Neuron (in vitro differentiated cells): Measurements from ENCODE around the gene COL23A1.
A peak's percentile ranks its signal among the peaks of the same experiment; 100 is the strongest.
"Not testable (repeated sequence)": the region's sequence is repeated elsewhere in the genome, so short reads cannot be mapped to it uniquely, and the experiment has no call there.

Source experiments
- H2AFZ ChIP-seq: one replicate; pipeline ENCODE4 v1.6.1; 2013; ENCODE audit warnings: low read depth, mild to moderate bottlenecking, inconsistent platforms, low read length, moderate library complexity
- H3K27me3 ChIP-seq: one replicate; pipeline ENCODE4 v1.6.1; 2013; ENCODE audit warnings: low read length; ENCODE audit not compliant: insufficient read depth
- H3K36me3 ChIP-seq: one replicate; pipeline ENCODE4 v1.6.1; 2013; ENCODE audit warnings: low read length; ENCODE audit not compliant: insufficient read depth
- H3K4me1 ChIP-seq: one replicate; pipeline ENCODE4 v1.6.1; 2013; ENCODE audit warnings: low read length; ENCODE audit not compliant: insufficient read depth
- H3K4me3 ChIP-seq: 2 replicates; pipeline ENCODE4 v1.5.1; 2013; ENCODE audit warnings: mild to moderate bottlenecking, low read length, moderate library complexity
- H3K9me3 ChIP-seq: one replicate; pipeline ENCODE4 v1.6.1; 2013; ENCODE audit warnings: low read length

Gene COL23A1

DNA sequence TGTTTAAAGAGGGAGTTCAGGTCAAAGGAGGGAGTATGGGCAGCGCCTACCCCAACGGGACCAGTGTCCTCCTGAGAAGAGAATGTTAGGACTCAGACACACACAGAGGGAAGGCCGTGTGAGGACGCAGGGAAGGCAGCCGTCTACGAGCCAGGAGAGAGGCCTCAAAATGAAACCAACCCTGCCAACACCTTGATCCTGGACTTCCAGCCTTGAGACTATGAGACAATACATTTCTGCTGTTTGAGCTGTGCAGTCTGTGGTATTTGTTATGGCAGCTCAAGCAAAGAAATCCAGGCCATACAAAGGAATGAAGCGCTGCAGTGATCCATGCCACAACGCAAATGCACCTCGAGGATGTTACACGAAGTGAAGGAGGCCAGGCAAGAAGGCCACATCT, 97.9 kb downstream of the COL23A1 start:
- Histone ChIP-seq H3K9me3 (no peaks in the 10 kb centered on the region), H3K36me3 (no peaks in the 10 kb centered on the region), H3K4me1 (peaks cover 5% of the 10 kb centered on the region), H3K4me3 (no peak overlapping the region), H3K27me3 (no peaks in the 10 kb centered on the region), H2AFZ (no peak overlapping the region)

DNA sequence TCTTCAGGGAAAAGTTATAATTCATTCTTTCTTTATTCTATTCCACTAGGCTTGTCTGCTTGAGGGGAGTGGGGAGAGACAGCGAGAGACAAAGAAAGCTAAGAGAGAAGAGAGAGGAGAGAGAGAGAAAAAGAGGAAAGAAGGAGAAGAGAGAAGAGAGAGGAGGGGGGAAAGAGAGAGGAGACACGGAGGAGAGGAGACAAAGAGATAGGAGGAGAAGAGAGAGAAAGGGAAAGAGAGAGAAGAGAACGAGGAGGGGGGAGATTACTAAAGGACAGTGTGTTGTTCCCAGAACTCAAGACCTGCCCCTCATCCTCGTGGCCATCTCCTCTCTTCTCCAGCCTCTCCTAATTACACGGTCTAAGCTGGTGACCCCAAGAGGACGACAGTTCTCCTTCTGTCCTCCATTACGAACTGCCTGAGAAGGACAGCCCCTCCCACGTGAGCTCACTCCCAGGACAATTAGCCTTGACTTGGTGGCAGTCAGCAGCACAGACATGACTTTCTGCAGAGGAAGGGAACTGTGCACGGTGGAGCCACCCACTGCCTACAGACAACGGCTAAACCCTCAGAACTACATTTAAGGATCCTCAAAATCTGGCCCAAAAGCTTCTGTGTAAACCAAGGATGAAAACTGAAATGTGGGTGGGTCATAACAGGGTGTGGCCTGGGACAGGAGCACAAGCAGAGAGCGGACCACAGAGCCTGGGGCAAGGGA, 99.1 kb downstream of the COL23A1 start:
- no peaks in the 10 kb centered on the region for H3K9me3 ChIP-seq
- no peak overlapping the region for H3K4me3 ChIP-seq
- H2AFZ ChIP-seq, result no peak overlapping the region
- peaks cover 5% of the 10 kb centered on the region for H3K4me1 ChIP-seq
- no peaks in the 10 kb centered on the region for H3K36me3 ChIP-seq
- H3K27me3 ChIP-seq, result no peaks in the 10 kb centered on the region

DNA sequence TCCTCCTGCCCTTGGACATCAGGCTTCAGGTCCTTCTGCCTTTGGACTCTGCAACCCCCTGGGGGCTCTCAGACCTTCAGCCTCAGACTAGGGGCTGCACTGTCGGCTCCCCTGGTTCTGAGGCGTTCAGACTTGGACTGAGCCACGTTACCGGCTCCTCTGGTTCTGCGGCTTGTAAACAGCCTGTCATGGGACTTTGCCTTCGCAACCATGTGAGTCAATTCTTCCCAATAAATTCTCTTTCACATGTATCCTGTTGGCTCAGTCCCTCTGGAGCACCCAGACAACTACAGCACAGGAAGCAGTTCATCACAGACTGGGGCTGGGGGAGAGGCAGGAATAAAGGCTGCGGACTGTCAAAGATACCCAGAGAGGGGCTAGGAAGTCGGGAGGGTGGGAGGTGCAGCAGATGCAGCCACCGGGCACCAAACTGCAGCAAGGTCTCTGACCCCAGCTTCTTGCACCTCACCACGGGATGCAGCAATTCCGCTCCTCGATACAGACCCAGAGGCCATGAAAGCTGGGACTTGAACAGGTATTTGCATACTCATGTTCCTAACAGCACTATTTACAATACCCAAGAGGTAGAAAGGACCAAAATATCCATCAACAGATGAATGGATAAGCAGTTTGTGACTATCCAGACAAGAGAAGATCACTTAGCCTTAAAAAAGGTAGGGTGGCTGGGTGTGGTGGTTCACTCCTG, 100.8 kb downstream of the COL23A1 start:
- Histone ChIP-seq H3K4me3 (no peak overlapping the region), H3K36me3 (no peaks in the 10 kb centered on the region), H3K9me3 (no peaks in the 10 kb centered on the region), H2AFZ (no peak overlapping the region), H3K27me3 (no peaks in the 10 kb centered on the region), H3K4me1 (peaks cover 5% of the 10 kb centered on the region)

DNA sequence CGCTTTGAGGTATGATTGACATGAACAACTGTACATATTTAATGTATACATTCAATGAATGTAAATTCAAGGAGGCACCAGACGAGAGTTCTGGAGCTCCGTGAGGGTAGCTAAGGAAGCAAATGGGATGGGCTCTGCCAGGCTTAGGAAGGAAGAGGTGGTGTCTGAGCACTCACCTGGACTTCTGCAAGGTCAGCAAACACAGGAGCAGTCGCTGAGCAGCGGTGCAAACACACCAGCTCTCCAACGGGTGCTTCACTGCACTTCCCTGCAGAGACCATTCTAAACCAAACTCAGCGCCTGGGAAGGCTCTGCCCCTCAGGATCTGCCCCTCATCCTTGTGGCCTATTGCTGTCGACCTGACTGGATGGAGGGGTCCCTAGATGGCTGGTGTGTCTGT, 101.5 kb downstream of the COL23A1 start:
- H3K36me3 ChIP-seq, result no peaks in the 10 kb centered on the region
- no peaks in the 10 kb centered on the region for H3K27me3 ChIP-seq
- no peak overlapping the region for H3K4me3 ChIP-seq
- H2AFZ ChIP-seq, result no peak overlapping the region
- peaks cover 5% of the 10 kb centered on the region for H3K4me1 ChIP-seq
- no peaks in the 10 kb centered on the region for H3K9me3 ChIP-seq

DNA sequence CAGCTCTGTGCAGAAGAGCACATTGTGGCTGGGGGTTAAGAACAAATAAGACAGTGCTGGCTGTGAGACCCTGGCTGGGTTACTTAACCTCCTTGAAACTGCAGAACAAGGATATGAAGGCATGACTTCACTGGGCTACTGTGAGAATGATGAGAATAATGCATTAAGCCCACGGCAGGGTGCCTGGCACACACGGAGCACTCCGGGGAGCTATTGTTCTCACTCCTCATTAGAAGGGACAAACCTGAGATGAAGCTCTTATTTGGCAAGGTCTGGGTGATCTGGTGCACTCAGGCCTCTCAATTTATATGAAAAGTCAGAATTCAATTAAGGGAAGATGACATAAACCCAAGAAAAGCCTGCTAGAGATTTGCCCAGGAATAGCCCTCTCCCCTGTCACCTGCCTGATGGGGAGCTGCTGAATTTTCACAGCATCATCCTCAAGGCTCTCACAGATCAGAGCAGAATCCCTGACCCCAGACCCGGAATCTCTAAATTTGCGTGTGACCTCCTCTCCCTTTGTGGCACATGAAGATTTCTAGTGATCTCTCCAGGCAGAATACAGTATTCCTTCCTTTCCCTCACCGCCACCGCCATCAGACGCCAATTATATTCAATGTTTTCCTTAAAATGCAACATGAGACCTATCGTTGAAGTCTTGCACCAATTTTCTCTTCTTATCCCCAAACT, 102.1 kb downstream of the COL23A1 start:
- Histone ChIP-seq H3K9me3 (no peaks in the 10 kb centered on the region), H3K36me3 (no peaks in the 10 kb centered on the region), H3K4me3 (no peak overlapping the region), H3K27me3 (no peaks in the 10 kb centered on the region), H2AFZ (no peak overlapping the region), H3K4me1 (peaks cover 5% of the 10 kb centered on the region)

DNA sequence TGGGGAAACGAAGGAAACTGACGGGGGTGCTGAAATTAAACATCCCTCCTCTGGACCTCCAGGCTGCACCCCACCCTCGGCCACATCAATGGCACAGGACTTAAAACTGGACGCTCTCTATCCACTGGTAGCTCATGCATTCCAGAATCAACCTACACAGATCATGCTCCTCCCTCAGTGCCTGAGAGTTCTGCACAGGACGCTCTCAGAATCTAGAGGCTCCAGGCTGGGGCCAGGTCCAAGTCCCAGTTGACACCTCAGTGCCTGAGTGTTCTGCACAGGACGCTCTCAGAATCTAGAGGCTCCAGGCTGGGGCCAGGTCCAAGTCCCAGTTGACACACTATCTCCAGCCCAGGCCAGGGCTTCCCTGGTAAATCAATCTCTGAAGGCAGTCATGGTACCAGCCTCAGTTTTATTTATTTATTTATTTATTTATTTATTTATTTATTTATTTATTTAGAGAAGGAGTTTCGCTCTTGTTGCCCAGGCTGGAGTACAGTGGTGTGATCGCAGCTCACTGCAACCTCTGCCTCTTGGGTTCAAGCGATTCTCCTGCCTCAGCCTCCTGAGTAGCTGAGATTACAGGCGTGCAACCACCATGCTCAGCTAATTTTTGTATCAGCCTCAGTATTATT, 103.2 kb downstream of the COL23A1 start:
- not testable (repeated sequence) for H3K27me3 ChIP-seq, H3K36me3 ChIP-seq, H3K9me3 ChIP-seq, H3K4me3 ChIP-seq, H3K4me1 ChIP-seq, H2AFZ ChIP-seq

DNA sequence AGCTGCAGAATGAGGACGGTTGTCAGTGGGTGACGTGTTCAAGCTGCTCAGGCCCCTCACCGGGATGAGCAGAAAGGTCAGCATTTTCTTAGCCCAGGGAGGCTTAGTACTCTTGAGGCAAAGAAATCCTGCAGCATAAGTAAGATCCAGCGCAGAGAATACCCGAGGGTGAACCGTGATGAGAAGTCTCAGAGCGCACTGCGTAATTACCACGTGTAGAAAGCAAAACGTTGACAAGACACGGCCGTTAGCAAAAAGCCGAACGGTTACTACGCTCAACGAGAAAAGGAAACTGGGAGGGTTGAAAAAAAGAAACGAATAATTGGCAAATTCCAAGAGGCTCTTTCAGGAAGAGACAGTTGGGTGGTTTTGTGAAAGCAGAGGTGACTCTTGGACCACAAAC, 104.0 kb downstream of the COL23A1 start:
- H3K36me3 ChIP-seq, result no peaks in the 10 kb centered on the region
- no peaks in the 10 kb centered on the region for H3K9me3 ChIP-seq
- no peak overlapping the region for H3K4me3 ChIP-seq
- no peaks in the 10 kb centered on the region for H3K27me3 ChIP-seq
- H2AFZ ChIP-seq, result no peak overlapping the region
- H3K4me1 ChIP-seq, result peaks cover 5% of the 10 kb centered on the region

DNA sequence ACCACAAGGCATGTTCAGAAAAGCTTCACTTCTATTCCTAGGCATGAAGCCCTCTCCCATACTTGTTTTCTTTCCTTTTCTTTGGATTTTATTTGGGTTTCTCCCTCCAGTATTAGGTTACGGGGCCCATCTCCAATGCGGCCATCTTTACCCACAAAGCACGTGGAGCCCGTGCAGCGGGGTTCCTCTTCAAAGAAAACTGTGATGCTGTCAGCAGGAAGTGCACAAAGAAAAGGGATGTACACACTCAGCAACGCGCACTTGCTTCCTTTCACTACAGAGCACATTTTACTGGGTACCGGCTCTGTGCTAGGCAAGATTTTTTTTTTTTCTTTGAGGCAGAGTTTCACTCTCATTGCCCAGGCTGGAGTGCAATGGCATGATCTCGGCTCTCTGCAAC, 106.6 kb downstream of the COL23A1 start:
- no peaks in the 10 kb centered on the region for H3K36me3 ChIP-seq
- H3K27me3 ChIP-seq, result no peaks in the 10 kb centered on the region
- peaks cover 5% of the 10 kb centered on the region for H3K4me1 ChIP-seq
- H2AFZ ChIP-seq, result peak overlapping the region; percentile 43
- no peaks in the 10 kb centered on the region for H3K9me3 ChIP-seq
- H3K4me3 ChIP-seq, result no peak overlapping the region

DNA sequence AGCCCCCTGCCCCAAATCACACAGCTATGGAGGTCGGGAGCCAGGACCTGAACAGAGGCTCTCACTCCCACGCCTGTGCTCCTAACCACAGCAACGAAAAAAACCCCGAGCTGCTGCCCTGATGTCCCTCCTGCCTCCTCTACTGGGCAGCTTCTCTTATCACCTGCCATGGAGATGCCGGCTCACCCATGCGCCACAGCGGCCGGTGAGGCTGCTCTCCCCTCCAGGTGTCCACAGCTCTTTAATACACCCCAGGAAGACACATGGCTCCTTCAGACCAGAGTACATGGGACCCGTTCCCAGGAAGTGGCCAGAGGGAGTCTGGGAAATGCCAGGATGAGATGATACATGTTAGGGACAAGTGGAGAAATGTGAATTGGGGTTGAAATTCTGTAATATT, 110.9 kb downstream of the COL23A1 start:
- H3K27me3 ChIP-seq, result no peaks in the 10 kb centered on the region
- H3K4me3 ChIP-seq, result no peak overlapping the region
- no peak overlapping the region for H2AFZ ChIP-seq
- H3K36me3 ChIP-seq, result no peaks in the 10 kb centered on the region
- no peaks in the 10 kb centered on the region for H3K4me1 ChIP-seq
- peaks cover 2% of the 10 kb centered on the region for H3K9me3 ChIP-seq

DNA sequence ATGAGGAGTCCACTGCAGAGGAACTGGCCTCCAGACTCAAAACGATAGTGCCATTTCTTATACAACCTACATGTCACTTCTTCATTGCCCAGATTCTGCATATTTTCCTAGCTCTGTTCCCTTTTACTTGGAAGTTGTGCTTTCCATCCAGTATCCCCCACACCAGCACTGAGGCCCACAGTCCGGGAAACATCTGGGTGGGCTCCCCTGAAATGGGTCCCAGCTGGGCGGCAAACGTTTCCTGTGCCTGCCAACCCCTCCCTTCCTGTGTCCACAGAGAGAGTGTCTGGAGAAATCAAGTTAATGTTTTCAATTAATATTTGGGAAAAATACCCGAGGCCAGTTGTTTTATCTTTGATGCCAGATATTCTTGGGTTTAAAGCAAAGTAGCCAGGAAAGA, 111.8 kb downstream of the COL23A1 start:
- peaks cover 2% of the 10 kb centered on the region for H3K9me3 ChIP-seq
- no peaks in the 10 kb centered on the region for H3K4me1 ChIP-seq
- H3K27me3 ChIP-seq, result no peaks in the 10 kb centered on the region
- no peaks in the 10 kb centered on the region for H3K36me3 ChIP-seq
- H3K4me3 ChIP-seq, result no peak overlapping the region
- no peak overlapping the region for H2AFZ ChIP-seq

DNA sequence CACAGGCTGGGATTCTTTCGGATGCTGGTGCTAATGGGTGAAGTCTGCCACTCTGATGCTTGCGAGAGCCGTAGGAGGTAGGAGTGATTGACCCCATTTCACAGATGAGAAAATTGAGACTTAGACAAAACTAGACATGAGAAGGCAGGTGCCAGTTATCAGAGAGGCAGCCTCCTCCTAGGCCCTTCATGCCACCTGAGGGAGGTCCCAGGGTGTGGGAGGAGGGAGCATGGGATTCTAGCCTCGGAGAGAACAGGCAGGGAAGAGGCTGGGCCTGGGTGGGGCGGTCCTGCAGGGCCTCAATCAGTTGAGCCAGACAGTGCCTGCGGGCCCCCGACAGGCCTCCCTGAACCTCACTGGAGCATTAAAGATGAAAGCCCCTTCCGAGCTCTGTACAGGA, 112.4 kb downstream of the COL23A1 start:
- no peaks in the 10 kb centered on the region for H3K4me1 ChIP-seq
- H3K36me3 ChIP-seq, result no peaks in the 10 kb centered on the region
- H3K9me3 ChIP-seq, result peaks cover 2% of the 10 kb centered on the region
- no peaks in the 10 kb centered on the region for H3K27me3 ChIP-seq
- H3K4me3 ChIP-seq, result no peak overlapping the region
- H2AFZ ChIP-seq, result no peak overlapping the region

DNA sequence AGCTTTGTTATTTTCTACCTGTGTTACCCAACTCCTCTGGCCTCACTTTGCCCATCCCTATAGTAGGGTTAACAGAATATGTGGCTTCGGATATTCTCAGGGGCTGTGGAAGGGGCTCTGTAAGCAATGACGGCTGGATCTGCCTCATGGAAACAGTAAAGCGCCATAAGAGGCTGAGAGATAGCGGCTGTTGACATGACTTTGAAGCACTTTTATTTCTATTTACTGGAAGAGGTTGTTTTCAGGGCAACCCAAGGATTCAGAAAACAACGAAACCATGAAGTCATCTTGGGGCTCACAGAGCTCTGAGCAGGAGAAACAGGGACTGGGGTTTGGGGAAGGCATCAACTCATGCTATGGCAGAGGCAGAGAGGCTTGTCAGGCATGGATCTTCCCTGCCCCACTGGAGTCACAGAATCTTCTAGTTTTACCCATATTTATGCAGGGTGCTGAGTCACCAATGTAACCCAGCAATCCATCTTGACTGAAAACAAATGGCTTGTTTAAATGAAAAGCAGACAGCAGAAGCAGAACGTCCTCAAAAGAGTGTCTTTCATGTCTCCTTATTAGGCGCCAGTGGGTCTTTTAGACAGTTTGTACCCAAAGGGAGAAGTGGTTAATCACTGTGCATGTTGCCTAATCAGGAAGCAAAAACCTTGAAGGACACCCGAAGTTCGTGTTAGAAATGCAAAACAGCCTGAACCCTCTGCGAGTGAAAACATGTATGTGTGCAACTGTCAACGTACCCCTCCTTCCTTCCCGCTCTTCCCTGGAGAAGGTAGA, 113.0 kb downstream of the COL23A1 start:
- H3K4me1 ChIP-seq, result no peaks in the 10 kb centered on the region
- peaks cover 2% of the 10 kb centered on the region for H3K9me3 ChIP-seq
- H3K4me3 ChIP-seq, result no peak overlapping the region
- H3K36me3 ChIP-seq, result no peaks in the 10 kb centered on the region
- no peak overlapping the region for H2AFZ ChIP-seq
- no peaks in the 10 kb centered on the region for H3K27me3 ChIP-seq
